SK-N-SH treated with all-trans-retinoic acid at 6 μM for 48 hours (cell line): Measurements from ENCODE around the gene EXOC4.

ENCODE experiments used
- ATAC-seq: fragments of 200-7000 bp; cut with Tn5 transposase; 3 replicates; pipeline ENCODE4 v1.9.1; 2020; ENCODE audit warnings: mild to moderate bottlenecking, moderate library complexity
- ARNTL ChIP-seq: fragments of 450-650 bp; formaldehyde crosslinking; IDR thresholded peaks from 2 replicates; pipeline ENCODE4 v1.5.0; 2020; ENCODE audit warnings: low read depth, mild to moderate bottlenecking, moderate library complexity, borderline replicate concordance
- BACH2 ChIP-seq: fragments of 250-450 bp; sonication (Bioruptor Pico); IDR thresholded peaks from 2 replicates; pipeline ENCODE4 v1.9.0; 2021; ENCODE audit warnings: mild to moderate bottlenecking, borderline replicate concordance
- ESRRG ChIP-seq: fragments of 250-450 bp; sonication (Bioruptor Pico); IDR thresholded peaks from 2 replicates; pipeline ENCODE4 v1.6.1; 2021; ENCODE audit warnings: mild to moderate bottlenecking
- ISL1 ChIP-seq: fragments of 250-450 bp; sonication (Bioruptor Pico); IDR thresholded peaks from 2 replicates; pipeline ENCODE4 v2.1.2; 2022; ENCODE audit warnings: mild to moderate bottlenecking, moderate library complexity
- OSR1 ChIP-seq: fragments of 250-450 bp; sonication (Bioruptor Pico); IDR thresholded peaks from 2 replicates; pipeline ENCODE4 v1.8.0; 2022; ENCODE audit warnings: moderate library complexity, mild to moderate bottlenecking, inconsistent platforms
- PPARA ChIP-seq: fragments of 250-450 bp; sonication (Bioruptor Pico); IDR thresholded peaks from 2 replicates; pipeline ENCODE4 v1.5.0; 2020; ENCODE audit warnings: mild to moderate bottlenecking, borderline replicate concordance
- SNAI2 ChIP-seq: fragments of 250-450 bp; sonication (Bioruptor Pico); IDR thresholded peaks from 2 replicates; pipeline ENCODE4 v1.5.0; 2020; ENCODE audit warnings: mild to moderate bottlenecking, moderate library complexity
- TCF4 ChIP-seq: fragments of 250-450 bp; sonication (Bioruptor Pico); IDR thresholded peaks from 2 replicates; pipeline ENCODE4 v1.8.0; 2021; ENCODE audit warnings: mild to moderate bottlenecking, moderate library complexity, borderline replicate concordance
- TOX ChIP-seq: fragments of 250-450 bp; sonication (Bioruptor Pico); IDR thresholded peaks from 2 replicates; pipeline ENCODE4 v1.8.0; 2021; ENCODE audit warnings: mild to moderate bottlenecking, moderate library complexity, borderline replicate concordance
- ZC3H10 ChIP-seq: fragments of 250-450 bp; sonication (Bioruptor Pico); IDR thresholded peaks from 2 replicates; pipeline ENCODE4 v1.5.1; 2021; ENCODE audit warnings: mild to moderate bottlenecking, moderate library complexity
- ZFP3 ChIP-seq: fragments of 250-450 bp; sonication (Bioruptor Pico); IDR thresholded peaks from 2 replicates; pipeline ENCODE4 v1.5.0; 2020; ENCODE audit warnings: mild to moderate bottlenecking, moderate library complexity
- ZNF565 ChIP-seq: fragments of 450-650 bp; formaldehyde crosslinking; conservative IDR thresholded peaks from 2 replicates; pipeline ENCODE4 v1.5.0; 2020; ENCODE audit warnings: low read depth, mild to moderate bottlenecking, moderate library complexity
- ZNF70 ChIP-seq: fragments of 450-650 bp; formaldehyde crosslinking; IDR thresholded peaks from 2 replicates; pipeline ENCODE4 v1.5.0; 2020; ENCODE audit warnings: mild to moderate bottlenecking, moderate library complexity
- TF ChIP-seq, protein P1 (sequence below): fragments of 250-450 bp; sonication (Bioruptor Pico); IDR thresholded peaks from 2 replicates; pipeline ENCODE4 v1.8.0; 2020; ENCODE audit warnings: mild to moderate bottlenecking, moderate library complexity, borderline replicate concordance
- TF ChIP-seq, protein P2 (sequence below): fragments of 250-450 bp; sonication (Bioruptor Pico); IDR thresholded peaks from 2 replicates; pipeline ENCODE4 v1.5.0; 2020; ENCODE audit warnings: mild to moderate bottlenecking, moderate library complexity
- TF ChIP-seq, protein P3 (sequence below): fragments of 250-450 bp; sonication (Bioruptor Pico); IDR thresholded peaks from 2 replicates; pipeline ENCODE4 v1.5.1; 2020; ENCODE audit warnings: low read depth, mild to moderate bottlenecking, moderate library complexity

EXOC4 gene

DNA sequence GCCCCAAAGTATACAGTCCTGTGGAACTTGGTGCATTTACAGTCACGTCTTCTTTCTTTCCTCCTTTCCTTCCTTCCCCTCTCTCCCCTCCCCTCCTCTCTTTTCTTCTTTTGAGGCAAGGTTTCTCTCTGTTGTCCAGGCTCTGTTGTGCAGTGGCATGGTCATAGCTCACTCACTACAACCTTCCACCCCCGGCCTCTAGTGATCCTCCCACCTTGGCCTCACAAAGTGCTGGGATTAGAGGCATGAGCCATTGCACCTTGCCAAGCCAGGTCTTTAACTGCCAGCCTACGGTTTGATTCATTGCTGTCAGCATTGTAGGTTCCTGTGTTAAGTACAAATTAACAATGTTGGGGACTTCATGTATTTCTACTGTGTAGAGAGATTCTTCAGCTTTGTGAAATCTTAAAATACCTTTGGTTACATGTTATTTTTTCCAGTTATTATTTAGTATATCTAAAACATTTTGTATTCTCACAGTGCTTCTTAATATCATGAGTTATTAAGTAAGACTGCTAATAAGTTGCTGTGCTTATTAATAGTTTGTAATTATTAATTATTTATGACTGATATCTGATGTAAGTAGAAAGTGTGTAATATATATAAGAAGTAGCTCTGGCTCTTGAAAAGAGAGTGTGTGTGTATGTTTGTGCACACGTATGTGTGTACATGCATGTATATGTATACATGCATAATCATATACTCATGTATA is 320.8 kb downstream of the EXOC4 start:
- no peak for ATAC-seq
- no peak for TF ChIP-seq ISL1 (CRISPR knock-in tag)
- TF ChIP-seq ESRRG (CRISPR knock-in tag) = no peak
- no peak for TF ChIP-seq BACH2 (CRISPR knock-in tag)
- TF ChIP-seq, protein P1, sequence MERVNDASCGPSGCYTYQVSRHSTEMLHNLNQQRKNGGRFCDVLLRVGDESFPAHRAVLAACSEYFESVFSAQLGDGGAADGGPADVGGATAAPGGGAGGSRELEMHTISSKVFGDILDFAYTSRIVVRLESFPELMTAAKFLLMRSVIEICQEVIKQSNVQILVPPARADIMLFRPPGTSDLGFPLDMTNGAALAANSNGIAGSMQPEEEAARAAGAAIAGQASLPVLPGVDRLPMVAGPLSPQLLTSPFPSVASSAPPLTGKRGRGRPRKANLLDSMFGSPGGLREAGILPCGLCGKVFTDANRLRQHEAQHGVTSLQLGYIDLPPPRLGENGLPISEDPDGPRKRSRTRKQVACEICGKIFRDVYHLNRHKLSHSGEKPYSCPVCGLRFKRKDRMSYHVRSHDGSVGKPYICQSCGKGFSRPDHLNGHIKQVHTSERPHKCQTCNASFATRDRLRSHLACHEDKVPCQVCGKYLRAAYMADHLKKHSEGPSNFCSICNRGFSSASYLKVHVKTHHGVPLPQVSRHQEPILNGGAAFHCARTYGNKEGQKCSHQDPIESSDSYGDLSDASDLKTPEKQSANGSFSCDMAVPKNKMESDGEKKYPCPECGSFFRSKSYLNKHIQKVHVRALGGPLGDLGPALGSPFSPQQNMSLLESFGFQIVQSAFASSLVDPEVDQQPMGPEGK = no peak
- no peak for TF ChIP-seq ZNF70 (CRISPR knock-in tag)
- TF ChIP-seq PPARA = no peak
- TF ChIP-seq TOX = no peak
- no peak for TF ChIP-seq OSR1 (CRISPR knock-in tag)
- no peak for TF ChIP-seq ZNF565
- TF ChIP-seq ARNTL = no peak

DNA sequence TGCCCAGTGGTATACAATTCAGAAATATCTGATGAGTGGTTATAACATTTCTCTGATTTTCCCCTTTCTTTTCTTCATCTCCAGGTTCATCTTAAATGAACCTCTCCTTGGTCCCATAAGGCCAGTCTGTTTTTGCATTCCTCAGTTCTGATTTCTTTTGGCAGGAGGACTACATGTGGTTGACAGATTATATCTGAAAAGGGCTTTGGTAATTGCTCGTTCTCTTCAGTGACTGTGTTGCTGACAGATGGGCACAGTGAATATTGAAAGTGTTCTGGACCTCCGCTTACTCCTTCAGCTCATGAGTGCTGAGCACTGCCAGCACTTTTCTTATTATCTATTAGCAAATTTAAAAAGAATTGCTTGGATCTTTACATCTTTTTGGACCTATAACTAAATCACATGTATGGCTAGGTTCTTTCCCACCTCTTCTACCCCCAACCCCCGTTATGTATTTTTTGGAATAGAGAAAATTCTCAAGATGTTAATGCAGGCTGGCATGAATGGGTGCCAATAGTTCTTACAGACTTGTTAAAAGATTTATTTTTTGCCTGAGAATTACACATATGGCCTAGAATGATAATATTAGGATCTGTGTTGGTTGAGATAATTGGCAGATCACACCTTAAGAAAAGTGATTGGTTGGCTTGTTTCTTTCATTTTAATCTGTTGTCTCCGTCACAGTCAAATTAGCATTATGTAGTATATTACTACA is 323.0 kb downstream of the EXOC4 start:
- TF ChIP-seq ARNTL (no peak), PPARA (no peak), ISL1 (CRISPR knock-in tag) (peak; percentile 54; the same call in 1 of the 2 replicates), SNAI2 (CRISPR knock-in tag) (peak; percentile 73; the same call in 1 of the 2 replicates), TCF4 (CRISPR knock-in tag) (peak; percentile 80; the same call in 1 of the 2 replicates)
- TF ChIP-seq, protein P2, sequence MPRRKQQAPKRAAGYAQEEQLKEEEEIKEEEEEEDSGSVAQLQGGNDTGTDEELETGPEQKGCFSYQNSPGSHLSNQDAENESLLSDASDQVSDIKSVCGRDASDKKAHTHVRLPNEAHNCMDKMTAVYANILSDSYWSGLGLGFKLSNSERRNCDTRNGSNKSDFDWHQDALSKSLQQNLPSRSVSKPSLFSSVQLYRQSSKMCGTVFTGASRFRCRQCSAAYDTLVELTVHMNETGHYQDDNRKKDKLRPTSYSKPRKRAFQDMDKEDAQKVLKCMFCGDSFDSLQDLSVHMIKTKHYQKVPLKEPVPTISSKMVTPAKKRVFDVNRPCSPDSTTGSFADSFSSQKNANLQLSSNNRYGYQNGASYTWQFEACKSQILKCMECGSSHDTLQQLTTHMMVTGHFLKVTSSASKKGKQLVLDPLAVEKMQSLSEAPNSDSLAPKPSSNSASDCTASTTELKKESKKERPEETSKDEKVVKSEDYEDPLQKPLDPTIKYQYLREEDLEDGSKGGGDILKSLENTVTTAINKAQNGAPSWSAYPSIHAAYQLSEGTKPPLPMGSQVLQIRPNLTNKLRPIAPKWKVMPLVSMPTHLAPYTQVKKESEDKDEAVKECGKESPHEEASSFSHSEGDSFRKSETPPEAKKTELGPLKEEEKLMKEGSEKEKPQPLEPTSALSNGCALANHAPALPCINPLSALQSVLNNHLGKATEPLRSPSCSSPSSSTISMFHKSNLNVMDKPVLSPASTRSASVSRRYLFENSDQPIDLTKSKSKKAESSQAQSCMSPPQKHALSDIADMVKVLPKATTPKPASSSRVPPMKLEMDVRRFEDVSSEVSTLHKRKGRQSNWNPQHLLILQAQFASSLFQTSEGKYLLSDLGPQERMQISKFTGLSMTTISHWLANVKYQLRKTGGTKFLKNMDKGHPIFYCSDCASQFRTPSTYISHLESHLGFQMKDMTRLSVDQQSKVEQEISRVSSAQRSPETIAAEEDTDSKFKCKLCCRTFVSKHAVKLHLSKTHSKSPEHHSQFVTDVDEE (CRISPR knock-in tag) = peak; percentile 91
- TF ChIP-seq, protein P3, sequence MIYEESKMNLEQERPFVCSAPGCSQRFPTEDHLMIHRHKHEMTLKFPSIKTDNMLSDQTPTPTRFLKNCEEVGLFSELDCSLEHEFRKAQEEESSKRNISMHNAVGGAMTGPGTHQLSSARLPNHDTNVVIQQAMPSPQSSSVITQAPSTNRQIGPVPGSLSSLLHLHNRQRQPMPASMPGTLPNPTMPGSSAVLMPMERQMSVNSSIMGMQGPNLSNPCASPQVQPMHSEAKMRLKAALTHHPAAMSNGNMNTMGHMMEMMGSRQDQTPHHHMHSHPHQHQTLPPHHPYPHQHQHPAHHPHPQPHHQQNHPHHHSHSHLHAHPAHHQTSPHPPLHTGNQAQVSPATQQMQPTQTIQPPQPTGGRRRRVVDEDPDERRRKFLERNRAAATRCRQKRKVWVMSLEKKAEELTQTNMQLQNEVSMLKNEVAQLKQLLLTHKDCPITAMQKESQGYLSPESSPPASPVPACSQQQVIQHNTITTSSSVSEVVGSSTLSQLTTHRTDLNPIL (CRISPR knock-in tag) = no peak
- peak; percentile 75 for ATAC-seq

DNA sequence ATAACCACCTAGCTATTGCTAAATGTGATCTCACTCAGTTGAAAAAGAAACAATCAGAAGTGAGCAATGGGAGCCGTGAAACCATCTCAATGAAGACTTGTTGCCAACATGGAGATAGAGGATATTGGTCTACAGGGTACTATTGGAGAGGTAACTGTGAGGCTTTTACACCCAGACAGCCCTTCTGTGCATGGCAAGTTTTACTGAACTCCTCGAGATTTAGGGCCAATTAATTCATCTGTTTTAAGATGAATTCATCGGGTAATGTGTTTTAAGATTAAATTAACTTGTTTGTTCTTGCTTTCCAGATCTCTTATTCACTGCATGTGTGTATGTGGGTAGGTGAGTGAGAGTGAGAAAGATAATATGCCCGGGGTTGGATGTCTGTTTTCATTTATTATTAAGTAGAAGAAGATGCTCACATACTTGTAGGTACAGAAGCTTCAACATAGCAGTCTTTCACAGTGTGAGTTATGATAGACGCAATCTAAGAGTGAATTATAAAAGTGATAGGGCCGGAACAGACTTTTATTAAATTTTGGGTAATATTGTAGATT is 323.8 kb downstream of the EXOC4 start:
- ATAC-seq = peak; percentile 55; the same call in 1 of the 3 replicates
- peak; percentile 78; the same call in 1 of the 2 replicates for TF ChIP-seq TCF4 (CRISPR knock-in tag)
- TF ChIP-seq ZFP3 (CRISPR knock-in tag) = no peak
- no peak for TF ChIP-seq ZC3H10 (CRISPR knock-in tag)
- TF ChIP-seq, protein P2 (CRISPR knock-in tag) = peak; percentile 59; the same call in 1 of the 2 replicates
- TF ChIP-seq, all 23 proteins: peak for 2
